MCF 10A (cell line): ENCODE results near the gene PATJ. TPM values are rescaled to one million over a fixed set of nuclear protein-coding genes. Genes with fewer than 3 reads are reported as not detected.
"Not testable (repeated sequence)": the region's sequence is repeated elsewhere in the genome, so short reads cannot be mapped to it uniquely, and the experiment has no call there.

Experiments used
- BruUV-seq: library from RNA; stranded (reverse); fragments of 400-500 nt; replicated peaks from 2 replicates; lab custom pipeline; 2021; lab: Mats Ljungman, UMichigan
- CTCF ChIA-PET: fragments of 300-600 bp; sonication (Branson Sonifier 250); formaldehyde crosslinking; extraction: SDS; loops from one replicate; lab custom pipeline; 2021; ENCODE audit warnings: antibody characterized with exemption, inconsistent platforms; lab: Yijun Ruan, JAX
- POLR2A ChIA-PET: fragments of 300-600, 350-650 bp; sonication (Branson Sonifier 250); formaldehyde crosslinking; extraction: SDS; loops from one replicate; lab custom pipeline; 2020; ENCODE audit warnings: antibody characterized with exemption, inconsistent platforms; lab: Yijun Ruan, JAX
- DNase-seq: peaks from one replicate; pipeline ENCODE4 v3.0.0-alpha.2; 2018; ENCODE audit not compliant: unreplicated experiment
- H3K27ac Mint-ChIP-seq: one replicate; pipeline ENCODE4 v1.8.0; 2022; ENCODE audit warnings: mild to moderate bottlenecking, low read depth, mixed read lengths; ENCODE audit not compliant: unreplicated experiment
- H3K27me3 Mint-ChIP-seq: one replicate; pipeline ENCODE4 v1.8.0; 2022; ENCODE audit warnings: mixed read lengths; ENCODE audit not compliant: insufficient read depth, unreplicated experiment
- H3K36me3 Mint-ChIP-seq: one replicate; pipeline ENCODE4 v1.8.0; 2022; ENCODE audit warnings: mild to moderate bottlenecking, moderate library complexity, mixed read lengths; ENCODE audit not compliant: insufficient read depth, unreplicated experiment
- H3K4me1 Mint-ChIP-seq: one replicate; pipeline ENCODE4 v1.8.0; 2022; ENCODE audit warnings: mixed read lengths; ENCODE audit not compliant: insufficient read depth, unreplicated experiment
- H3K4me3 Mint-ChIP-seq: one replicate; pipeline ENCODE4 v1.8.0; 2022; ENCODE audit warnings: mild to moderate bottlenecking, moderate library complexity, mixed read lengths; ENCODE audit not compliant: unreplicated experiment
- H3K9me3 Mint-ChIP-seq: one replicate; pipeline ENCODE4 v1.8.0; 2022; ENCODE audit warnings: mixed read lengths; ENCODE audit not compliant: unreplicated experiment
- intact Hi-C: fragments of 100-400 bp; cut with micrococcal nuclease; formaldehyde crosslinking; loops from 2 replicates; pipeline ENCODE4 v1.14.1; 2022
- total RNA-seq: library from RNA; stranded (reverse); gene quantifications from 2 replicates; pipeline ENCODE4 v1.2.3, GENCODE V29; 2022
- TF ChIP-seq, protein P1 (sequence below): fragments of 200-600 bp; IDR thresholded peaks from one replicate; pipeline ENCODE4 v1.8.0; 2022; ENCODE audit warnings: antibody characterized with exemption, mild to moderate bottlenecking; ENCODE audit not compliant: unreplicated experiment

PATJ gene
- total RNA-seq, 1 experiment from 2014 or later = 28.7 TPM

DNA sequence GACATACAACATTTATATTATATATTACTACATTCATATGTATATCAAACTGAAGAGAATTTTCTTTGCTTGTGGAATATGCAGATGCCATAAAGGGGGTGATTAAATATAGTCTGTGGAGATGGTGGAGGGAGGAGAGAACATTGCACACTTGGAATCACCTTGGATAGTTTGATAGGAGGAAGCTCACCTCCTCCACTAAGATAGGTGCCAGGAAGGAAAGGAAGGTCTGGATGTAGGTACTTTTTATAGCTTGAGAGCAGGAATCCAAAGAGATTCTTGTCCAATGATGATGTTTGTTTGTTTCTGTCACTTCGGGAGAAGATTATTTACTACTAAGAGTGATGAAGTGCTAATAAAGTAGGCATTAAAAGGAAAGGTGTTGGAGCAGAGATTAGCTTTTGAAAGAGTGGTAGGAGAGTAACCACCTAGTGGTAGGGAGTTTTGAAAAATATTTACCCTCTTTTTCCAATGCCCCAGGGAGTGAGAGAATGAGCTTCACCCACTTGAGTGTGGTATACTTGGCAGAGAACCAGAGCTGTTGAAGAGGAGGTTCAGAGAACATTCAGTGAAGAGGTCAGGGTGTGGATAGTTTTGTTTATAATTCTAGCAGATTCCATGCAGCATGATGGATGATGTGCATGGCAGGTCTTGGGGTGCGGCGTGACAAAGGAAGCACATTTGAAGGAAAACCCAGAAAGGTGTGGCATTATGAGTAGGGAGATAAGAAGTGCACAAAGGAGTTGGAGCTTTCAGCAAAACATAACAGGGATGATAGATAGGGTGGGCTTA, 145.0 kb downstream of the PATJ start:
- ChIA-PET CTCF (interaction anchor here (0.5 to 1.5 kb wide), 4 partner anchors 11 to 412 kb away, joined by 3 to 5 read pairs (median 4); no protein-coding TSS in a partner anchor), POLR2A (interaction anchor here (0.5 to 0.9 kb wide), 3 partner anchors 27 to 69 kb away, joined by 3 to 4 read pairs (median 3); no protein-coding TSS in a partner anchor)
- H3K36me3 Mint-ChIP-seq = peaks cover 29% of the 10 kb centered on the region
- H3K27ac Mint-ChIP-seq = peak overlapping the region; percentile 32
- DNase-seq = peak; percentile 39
- no peaks in the 10 kb centered on the region for H3K27me3 Mint-ChIP-seq
- H3K4me3 Mint-ChIP-seq = peak overlapping the region; percentile 1
- BruUV-seq = no TSS peak
- H3K9me3 Mint-ChIP-seq = no peaks in the 10 kb centered on the region
- intact Hi-C loops = no loop called here
- TF ChIP-seq, protein P1, sequence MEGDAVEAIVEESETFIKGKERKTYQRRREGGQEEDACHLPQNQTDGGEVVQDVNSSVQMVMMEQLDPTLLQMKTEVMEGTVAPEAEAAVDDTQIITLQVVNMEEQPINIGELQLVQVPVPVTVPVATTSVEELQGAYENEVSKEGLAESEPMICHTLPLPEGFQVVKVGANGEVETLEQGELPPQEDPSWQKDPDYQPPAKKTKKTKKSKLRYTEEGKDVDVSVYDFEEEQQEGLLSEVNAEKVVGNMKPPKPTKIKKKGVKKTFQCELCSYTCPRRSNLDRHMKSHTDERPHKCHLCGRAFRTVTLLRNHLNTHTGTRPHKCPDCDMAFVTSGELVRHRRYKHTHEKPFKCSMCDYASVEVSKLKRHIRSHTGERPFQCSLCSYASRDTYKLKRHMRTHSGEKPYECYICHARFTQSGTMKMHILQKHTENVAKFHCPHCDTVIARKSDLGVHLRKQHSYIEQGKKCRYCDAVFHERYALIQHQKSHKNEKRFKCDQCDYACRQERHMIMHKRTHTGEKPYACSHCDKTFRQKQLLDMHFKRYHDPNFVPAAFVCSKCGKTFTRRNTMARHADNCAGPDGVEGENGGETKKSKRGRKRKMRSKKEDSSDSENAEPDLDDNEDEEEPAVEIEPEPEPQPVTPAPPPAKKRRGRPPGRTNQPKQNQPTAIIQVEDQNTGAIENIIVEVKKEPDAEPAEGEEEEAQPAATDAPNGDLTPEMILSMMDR = no peak
- H3K4me1 Mint-ChIP-seq = peaks cover 11% of the 10 kb centered on the region

DNA sequence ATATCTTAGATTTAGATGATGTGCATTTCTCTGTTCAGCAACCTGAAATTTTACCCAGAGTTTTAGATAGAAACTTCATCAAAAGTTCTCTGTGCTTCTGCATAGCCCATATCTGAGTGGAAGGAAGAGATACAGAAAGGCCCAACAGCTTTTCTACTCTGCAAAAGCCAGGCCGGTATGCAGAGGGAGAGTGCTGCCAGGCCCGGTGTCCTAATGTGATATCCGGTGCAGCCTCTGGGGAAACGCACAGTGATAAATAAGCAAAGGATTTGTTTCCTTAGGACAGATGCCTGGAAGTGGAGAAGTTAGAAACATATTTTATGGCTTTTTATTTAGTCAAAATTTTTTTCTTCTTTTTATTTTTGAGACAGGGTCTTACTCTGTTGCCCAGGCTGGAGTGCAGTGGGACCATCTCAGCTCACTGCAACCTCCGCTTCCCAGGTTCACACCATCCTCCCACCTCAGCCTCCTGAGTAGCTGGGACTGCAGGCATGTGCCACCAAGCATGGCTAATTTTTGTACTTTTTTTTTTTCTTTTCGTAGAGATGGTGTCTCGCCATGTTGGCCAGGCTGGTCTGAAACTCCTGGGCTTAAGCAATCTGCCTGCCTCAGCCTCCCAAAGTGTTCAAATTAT, 145.8 kb downstream of the PATJ start:
- intact Hi-C loops = no loop called here
- Mint-ChIP-seq H3K9me3 (no peaks in the 10 kb centered on the region), H3K36me3 (peaks cover 33% of the 10 kb centered on the region), H3K4me3 (no peak overlapping the region), H3K4me1 (peaks cover 11% of the 10 kb centered on the region), H3K27me3 (no peaks in the 10 kb centered on the region), H3K27ac (peak overlapping the region; percentile 32)
- CTCF ChIA-PET = interaction anchor here (0.6 to 1.5 kb wide), 3 partner anchors 14 to 579 kb away, joined by 3 to 5 read pairs (median 4); no protein-coding TSS in a partner anchor
- DNase-seq = no peak
- BruUV-seq = no TSS peak
- TF ChIP-seq, protein P1 = no peak
- POLR2A ChIA-PET = interaction anchor here (0.6 to 0.9 kb wide), 2 partner anchors 28 to 69 kb away, joined by 3 read pairs; no protein-coding TSS in a partner anchor

DNA sequence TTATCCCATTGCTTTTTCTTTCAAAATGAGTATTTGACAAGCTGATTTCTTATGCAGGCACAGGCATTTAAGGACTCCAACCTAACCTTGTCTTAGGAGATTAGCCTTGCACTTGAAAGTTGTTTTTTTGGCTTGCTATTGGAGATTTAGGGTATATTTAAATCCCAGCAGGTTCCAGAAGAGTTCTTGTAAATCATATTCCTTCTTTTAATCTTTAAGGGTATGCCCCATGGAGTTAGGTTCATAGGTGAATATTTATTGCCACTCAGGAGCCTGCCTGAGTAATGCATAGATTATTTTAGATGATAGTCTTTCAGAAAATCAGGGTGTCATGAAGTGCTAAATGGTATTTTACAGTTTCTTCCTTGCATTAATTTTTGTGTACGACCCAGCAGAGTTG, 146.5 kb downstream of the PATJ start:
- Mint-ChIP-seq H3K9me3 (no peaks in the 10 kb centered on the region), H3K27me3 (no peaks in the 10 kb centered on the region), H3K4me3 (no peak overlapping the region), H3K4me1 (peaks cover 11% of the 10 kb centered on the region), H3K27ac (no peak overlapping the region), H3K36me3 (peaks cover 40% of the 10 kb centered on the region)
- no peak for DNase-seq
- BruUV-seq = no TSS peak
- ChIA-PET CTCF (no interaction called here), POLR2A (no interaction called here)
- intact Hi-C loops = no loop called here
- TF ChIP-seq, protein P1 = no peak

DNA sequence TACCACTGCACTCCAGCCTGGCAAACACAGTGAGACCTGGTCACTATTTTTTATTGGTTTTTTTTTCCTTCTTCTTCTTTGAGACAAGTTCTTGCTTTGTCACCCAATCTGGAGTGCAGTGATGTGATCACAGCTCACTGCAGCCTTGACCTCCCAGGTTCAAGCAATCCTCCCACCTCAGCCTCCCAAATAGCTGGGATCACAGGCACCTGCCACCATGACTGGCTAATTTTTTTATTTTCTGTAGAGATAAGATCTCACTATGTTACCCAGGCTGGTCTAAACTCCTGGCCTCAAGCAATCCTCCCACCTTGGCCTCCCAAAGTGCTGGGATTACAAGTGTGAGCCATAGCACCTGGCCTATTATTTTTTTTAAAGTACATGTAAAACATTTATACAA, 148.2 kb downstream of the PATJ start:
- H3K27ac Mint-ChIP-seq, BruUV-seq, CTCF ChIA-PET, H3K27me3 Mint-ChIP-seq, intact Hi-C loops, H3K4me3 Mint-ChIP-seq, H3K9me3 Mint-ChIP-seq, POLR2A ChIA-PET, DNase-seq: not testable (repeated sequence)
- Mint-ChIP-seq H3K4me1 (peaks cover 11% of the 10 kb centered on the region), H3K36me3 (peaks cover 42% of the 10 kb centered on the region)
